Neural crest cell (in vitro differentiated cells): ENCODE measurements around the gene C12orf56. TPM values are rescaled to one million over a fixed set of nuclear protein-coding genes. Genes with fewer than 3 reads are reported as not detected.

ENCODE experiments used
- DNase-seq: peaks from one replicate; pipeline ENCODE4 v3.0.0; 2021; ENCODE audit warnings: low read depth, mixed read lengths, low spot score
- H3K27ac Mint-ChIP-seq: one replicate; pipeline ENCODE4 v1.8.0; 2021; ENCODE audit warnings: mild to moderate bottlenecking, mixed read lengths; ENCODE audit not compliant: unreplicated experiment
- H3K27me3 Mint-ChIP-seq: 2 replicates; pipeline ENCODE4 v1.8.0; 2021; ENCODE audit warnings: low read depth, mild to moderate bottlenecking, mixed read lengths
- H3K36me3 Mint-ChIP-seq: 2 replicates; pipeline ENCODE4 v1.8.0; 2021; ENCODE audit warnings: low read depth, mild to moderate bottlenecking, mixed read lengths
- H3K4me1 Mint-ChIP-seq: 2 replicates; pipeline ENCODE4 v1.8.0; 2021; ENCODE audit warnings: mixed read lengths
- H3K4me3 Mint-ChIP-seq: one replicate; pipeline ENCODE4 v1.8.0; 2021; ENCODE audit warnings: mild to moderate bottlenecking, mixed read lengths
- H3K9me3 Mint-ChIP-seq: 2 replicates; pipeline ENCODE4 v1.8.0; 2021; ENCODE audit warnings: mixed read lengths
- total RNA-seq: library from RNA; stranded (reverse); gene quantifications from 2 replicates; pipeline ENCODE4 v1.2.1, GENCODE V29; 2021
- TF ChIP-seq, protein P1 (sequence below): fragments of 200-600 bp; sonication (generic); conservative IDR thresholded peaks from 2 replicates; pipeline ENCODE4 v1.5.0; 2021; ENCODE audit warnings: antibody characterized with exemption, mild to moderate bottlenecking

Gene C12orf56
- total RNA-seq, 1 donor from 2014 or later: 0.51 TPM

DNA sequence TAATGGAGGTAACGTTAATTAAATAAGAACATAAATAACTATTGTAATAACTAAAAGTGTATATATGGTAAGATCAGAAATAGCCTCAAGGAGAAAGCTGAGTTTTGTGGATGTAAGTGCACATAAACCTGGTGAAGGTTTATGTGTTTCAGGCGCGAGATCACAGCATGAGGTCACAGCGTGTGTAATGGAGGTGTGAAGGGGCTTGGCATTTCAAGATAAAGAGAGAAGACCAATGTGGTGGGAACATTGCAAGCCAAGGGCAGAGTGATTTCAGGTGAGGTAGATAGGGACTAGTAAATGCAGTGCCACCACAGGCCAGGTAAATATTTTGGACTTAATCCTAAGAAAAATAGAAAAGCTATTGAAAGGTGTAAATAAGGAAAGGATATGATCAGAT, 146.7 kb downstream of the C12orf56 start:
- H3K9me3 Mint-ChIP-seq: no peaks in the 10 kb centered on the region
- no peak overlapping the region for H3K27ac Mint-ChIP-seq
- no peaks in the 10 kb centered on the region for H3K4me1 Mint-ChIP-seq
- H3K27me3 Mint-ChIP-seq: no peaks in the 10 kb centered on the region
- TF ChIP-seq, protein P1, sequence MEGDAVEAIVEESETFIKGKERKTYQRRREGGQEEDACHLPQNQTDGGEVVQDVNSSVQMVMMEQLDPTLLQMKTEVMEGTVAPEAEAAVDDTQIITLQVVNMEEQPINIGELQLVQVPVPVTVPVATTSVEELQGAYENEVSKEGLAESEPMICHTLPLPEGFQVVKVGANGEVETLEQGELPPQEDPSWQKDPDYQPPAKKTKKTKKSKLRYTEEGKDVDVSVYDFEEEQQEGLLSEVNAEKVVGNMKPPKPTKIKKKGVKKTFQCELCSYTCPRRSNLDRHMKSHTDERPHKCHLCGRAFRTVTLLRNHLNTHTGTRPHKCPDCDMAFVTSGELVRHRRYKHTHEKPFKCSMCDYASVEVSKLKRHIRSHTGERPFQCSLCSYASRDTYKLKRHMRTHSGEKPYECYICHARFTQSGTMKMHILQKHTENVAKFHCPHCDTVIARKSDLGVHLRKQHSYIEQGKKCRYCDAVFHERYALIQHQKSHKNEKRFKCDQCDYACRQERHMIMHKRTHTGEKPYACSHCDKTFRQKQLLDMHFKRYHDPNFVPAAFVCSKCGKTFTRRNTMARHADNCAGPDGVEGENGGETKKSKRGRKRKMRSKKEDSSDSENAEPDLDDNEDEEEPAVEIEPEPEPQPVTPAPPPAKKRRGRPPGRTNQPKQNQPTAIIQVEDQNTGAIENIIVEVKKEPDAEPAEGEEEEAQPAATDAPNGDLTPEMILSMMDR: no peak
- no peak overlapping the region for H3K4me3 Mint-ChIP-seq
- no peaks in the 10 kb centered on the region for H3K36me3 Mint-ChIP-seq
- no peak for DNase-seq

DNA sequence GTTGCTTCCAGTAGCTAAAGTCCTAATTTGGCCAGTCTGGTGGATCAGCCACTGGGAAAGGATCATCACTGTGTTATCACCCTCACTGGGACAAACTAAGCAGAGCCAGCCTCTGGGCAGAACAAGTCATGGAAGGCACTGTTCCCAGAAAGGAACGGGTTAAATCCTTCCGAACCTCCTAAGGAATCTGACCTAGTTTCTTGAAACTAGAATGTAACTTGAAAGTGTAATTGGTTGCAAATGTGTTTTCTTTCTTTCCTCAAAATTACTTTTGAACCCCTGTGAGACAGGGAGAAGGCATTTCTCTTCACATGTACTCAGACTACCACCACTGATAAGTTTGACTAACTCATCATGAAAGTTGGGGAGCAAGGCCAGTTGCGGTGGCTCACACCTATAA, 149.8 kb downstream of the C12orf56 start:
- no peaks in the 10 kb centered on the region for H3K36me3 Mint-ChIP-seq

DNA sequence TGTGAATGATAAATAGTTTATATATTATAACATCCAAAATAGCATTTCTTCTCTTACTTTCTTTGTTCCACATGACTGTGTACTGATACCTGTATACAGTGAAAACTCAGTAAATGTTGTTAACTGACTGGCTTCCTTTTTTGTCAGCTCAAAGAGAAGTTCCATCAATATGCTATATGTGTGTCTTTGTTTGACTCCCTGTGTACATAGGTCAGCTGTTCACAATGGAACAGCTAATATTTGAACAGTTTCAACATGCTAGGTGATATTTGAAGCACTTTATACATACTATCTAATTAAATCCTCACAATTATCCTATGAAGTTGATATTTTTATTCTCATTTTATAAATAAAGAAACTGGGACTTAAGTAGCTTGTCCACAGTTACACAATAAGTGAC, 153.2 kb downstream of the C12orf56 start:
- TF ChIP-seq, protein P1: no peak
- no peaks in the 10 kb centered on the region for H3K36me3 Mint-ChIP-seq
- H3K4me1 Mint-ChIP-seq: no peaks in the 10 kb centered on the region
- no peak overlapping the region for H3K4me3 Mint-ChIP-seq
- H3K9me3 Mint-ChIP-seq: no peaks in the 10 kb centered on the region
- no peaks in the 10 kb centered on the region for H3K27me3 Mint-ChIP-seq
- H3K27ac Mint-ChIP-seq: no peak overlapping the region
- no peak for DNase-seq

More for the DNA sequence above, 149.8 kb downstream of the C12orf56 start:
- H3K4me3 Mint-ChIP-seq: no peak overlapping the region
- DNase-seq: no peak
- no peak overlapping the region for H3K27ac Mint-ChIP-seq
- H3K4me1 Mint-ChIP-seq: no peaks in the 10 kb centered on the region
- no peaks in the 10 kb centered on the region for H3K27me3 Mint-ChIP-seq
- H3K9me3 Mint-ChIP-seq: no peaks in the 10 kb centered on the region
- TF ChIP-seq, protein P1: no peak

DNA sequence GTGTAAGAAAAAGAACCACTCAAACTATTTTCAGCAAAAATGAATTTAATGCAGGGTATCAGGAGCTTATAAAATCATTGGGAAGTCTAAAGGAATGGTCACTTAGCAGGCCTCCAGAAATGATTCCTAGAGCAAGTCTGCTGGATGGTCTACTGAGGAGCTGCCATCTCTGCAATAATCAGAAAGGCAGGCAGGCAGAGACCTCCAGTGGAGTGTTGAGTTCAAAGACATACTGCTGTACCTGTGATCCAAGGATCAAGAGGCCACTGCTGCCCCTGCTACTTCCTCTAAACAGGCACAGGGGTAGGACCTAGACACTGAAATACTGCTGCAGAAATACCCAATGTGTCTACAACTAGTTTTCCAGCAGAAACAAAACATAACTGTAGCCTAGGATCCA, 154.0 kb downstream of the C12orf56 start:
- no peak for DNase-seq
- no peak overlapping the region for H3K27ac Mint-ChIP-seq
- H3K27me3 Mint-ChIP-seq: no peaks in the 10 kb centered on the region
- H3K9me3 Mint-ChIP-seq: no peaks in the 10 kb centered on the region
- TF ChIP-seq, protein P1: no peak
- H3K4me1 Mint-ChIP-seq: no peaks in the 10 kb centered on the region
- no peaks in the 10 kb centered on the region for H3K36me3 Mint-ChIP-seq
- H3K4me3 Mint-ChIP-seq: no peak overlapping the region

DNA sequence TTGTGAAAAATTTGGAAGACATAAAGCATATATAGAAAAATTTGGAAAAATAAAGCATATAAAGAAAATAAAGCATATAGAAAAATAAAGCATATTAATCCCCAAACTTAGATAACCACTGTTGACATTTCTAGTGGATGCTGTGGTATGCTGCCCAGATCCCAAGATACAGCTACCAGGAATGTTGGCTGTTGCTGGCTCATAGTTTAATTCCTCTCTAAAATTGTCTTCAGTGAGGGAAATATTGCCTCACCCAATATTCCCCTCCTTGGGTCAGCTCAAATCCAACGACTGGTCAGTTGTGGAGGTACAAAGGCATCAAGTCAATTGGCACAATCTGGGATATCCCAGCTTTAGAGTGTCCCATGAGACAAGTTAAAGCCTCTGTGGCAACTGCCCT, 158.4 kb downstream of the C12orf56 start:
- Mint-ChIP-seq H3K9me3 (no peaks in the 10 kb centered on the region), H3K4me3 (no peak overlapping the region), H3K36me3 (no peaks in the 10 kb centered on the region), H3K27me3 (no peaks in the 10 kb centered on the region), H3K27ac (peak overlapping the region; percentile 62), H3K4me1 (no peaks in the 10 kb centered on the region)
- TF ChIP-seq, protein P1: no peak
- DNase-seq: no peak

DNA sequence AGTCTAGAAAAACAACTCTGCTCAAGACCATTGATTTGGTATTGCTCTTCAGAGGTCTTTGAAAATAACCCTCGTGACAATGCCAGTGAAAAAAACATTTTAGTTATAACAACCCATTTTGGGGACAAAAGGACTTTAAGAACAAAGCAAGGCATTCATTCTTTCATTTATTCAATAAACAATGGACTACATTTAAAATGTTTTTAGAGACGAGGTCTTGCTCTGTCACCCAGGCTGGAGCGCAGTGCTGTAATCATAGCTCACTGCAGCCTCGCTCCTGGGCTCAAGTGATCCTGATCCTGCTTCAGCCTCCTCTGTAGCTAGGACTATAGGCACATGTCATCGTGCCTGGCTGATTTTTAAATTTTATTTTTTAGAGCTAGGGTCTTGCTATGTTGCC, 160.8 kb downstream of the C12orf56 start:
- TF ChIP-seq, protein P1: no peak
- H3K4me3 Mint-ChIP-seq: no peak overlapping the region
- H3K4me1 Mint-ChIP-seq: no peaks in the 10 kb centered on the region
- no peak for DNase-seq
- no peak overlapping the region for H3K27ac Mint-ChIP-seq
- H3K27me3 Mint-ChIP-seq: peaks cover 5% of the 10 kb centered on the region
- H3K36me3 Mint-ChIP-seq: no peaks in the 10 kb centered on the region
- H3K9me3 Mint-ChIP-seq: no peaks in the 10 kb centered on the region
